H54 (cell line): Measurements from ENCODE around the gene KRTAP10-2.

ENCODE experiments used
- DNase-seq: peaks from one replicate; pipeline ENCODE4 v3.0.0; 2011; ENCODE audit warnings: low spot score, mixed read lengths; ENCODE audit not compliant: insufficient read length
- FAIRE-seq: peaks from 3 replicates; lab custom pipeline; 2011; peaks lifted over from hg19 to GRCh38; lab: Jason Lieb, UNC
- POLR2A ChIP-seq: IDR thresholded peaks from 2 replicates; pipeline ENCODE4 v1.6.1; 2011; ENCODE audit warnings: low read depth, mild to moderate bottlenecking, low read length

The KRTAP10-2 gene

DNA sequence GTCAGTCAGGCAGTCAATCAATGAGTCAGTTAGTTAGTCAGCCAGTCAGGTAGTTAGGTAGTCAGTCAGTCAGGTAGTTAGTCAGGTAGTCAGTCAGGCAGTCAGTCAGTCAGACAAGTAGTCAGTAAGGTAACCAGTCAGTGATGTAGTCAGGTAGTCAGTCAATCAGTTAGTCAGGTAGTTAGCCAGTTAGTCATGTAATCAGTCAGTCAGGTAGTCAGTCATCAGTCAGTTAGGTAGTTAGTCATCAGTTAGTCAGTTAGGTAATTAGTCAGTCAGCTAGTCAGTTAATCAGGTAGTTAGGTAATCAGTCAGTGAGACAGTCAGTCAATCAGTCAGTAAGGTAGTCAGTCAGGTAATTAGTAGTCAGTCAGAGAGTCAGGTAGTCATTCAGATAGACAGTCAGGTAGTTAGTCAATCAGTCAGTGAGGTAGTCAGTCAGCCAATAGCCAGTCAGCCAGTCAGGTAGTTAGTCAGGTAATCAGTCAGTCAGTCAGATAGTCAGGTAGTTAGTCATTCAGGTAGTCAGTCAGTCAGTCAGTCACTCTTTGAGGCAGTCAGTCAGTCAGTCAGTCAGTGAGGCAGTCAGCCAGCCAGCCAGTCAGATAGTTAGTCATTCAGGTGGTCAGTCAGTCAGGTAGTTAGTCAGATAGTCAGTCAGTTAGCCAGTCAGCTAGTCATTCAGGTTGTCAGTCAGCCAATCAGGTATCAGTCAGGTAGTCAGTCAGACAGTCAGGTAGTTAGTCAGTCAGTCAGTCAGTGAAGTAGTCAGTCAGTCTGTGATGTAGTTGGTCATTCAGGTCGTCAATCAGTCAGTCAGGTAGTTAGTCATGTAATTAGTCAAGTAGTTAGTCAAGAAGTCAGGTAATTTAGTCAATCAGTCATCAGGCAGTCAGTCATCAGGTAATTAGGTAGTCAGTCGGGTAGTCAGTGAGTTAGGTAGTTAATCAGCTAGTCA is 26.6 kb downstream of the KRTAP10-2 start:
- FAIRE-seq: no peak

DNA sequence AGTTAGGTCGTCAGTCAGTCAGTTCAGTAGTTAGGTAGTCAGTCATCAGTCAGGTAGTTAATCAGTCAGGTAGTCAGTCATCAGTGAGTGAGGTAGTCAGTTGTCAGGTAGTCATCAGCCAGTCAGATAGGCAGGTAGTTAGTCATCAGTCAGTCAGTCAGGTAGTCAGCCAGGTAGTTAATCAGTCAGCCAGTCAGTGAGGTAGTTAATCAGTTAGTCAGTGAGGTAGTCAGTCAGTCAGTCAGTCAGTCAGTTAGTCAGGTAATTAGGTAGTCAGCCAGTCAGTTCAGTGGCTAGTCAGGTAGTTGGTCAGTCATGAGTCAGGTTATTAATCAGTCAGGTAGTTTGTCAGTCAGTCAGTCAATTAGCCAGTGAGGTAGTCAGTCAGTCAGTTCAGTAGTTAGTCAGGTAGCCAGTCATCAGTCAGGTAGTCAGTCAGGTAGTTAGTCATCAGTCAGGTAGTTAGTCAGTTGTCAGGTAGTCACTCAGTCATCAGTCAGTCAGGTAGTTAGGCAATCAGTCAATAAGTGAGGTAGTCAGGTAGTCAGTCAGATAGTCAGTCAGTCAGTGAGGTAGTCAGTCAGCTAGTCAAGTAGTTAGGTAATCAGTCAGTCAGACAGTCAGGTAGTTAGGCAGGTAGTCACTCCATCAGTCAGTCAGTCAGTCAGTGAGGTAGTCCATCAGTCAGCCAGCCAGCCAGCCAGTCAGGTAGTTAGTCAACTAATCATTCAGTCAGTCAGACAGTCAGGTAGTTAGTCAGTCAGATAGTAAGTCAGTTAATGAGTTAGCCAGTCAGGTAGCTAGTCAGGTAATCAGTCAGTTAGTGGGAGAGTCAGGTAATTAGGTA is 27.5 kb downstream of the KRTAP10-2 start:
- no peak for TF ChIP-seq POLR2A
- no peak for FAIRE-seq
- DNase-seq: no peak

More for the DNA sequence above, 26.6 kb downstream of the KRTAP10-2 start:
- DNase-seq: no peak
- TF ChIP-seq POLR2A: no peak

DNA sequence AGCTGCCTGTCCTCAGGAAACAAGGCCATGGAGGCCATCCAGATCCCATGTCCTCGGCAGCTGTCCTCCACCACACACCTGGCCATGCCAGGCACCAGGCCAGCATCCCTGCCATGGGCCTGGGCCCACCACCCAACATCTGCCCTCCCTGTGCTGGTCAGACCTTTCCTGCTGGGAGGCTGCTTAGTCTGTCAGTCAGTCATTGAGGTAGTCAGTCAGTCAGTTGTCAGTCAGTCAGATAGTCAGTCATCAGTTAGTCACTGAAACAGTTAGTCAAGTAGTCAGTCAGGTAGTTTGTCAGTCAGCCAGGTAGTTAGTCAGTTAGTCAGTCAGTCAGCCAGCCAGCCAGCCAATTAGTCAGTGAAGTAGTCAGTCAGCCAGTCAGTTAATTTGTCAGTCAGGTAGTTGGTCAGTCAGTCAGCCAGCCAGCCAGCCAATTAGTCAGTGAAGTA is 28.5 kb downstream of the KRTAP10-2 start:
- no peak for TF ChIP-seq POLR2A
- DNase-seq: no peak
- no peak for FAIRE-seq

DNA sequence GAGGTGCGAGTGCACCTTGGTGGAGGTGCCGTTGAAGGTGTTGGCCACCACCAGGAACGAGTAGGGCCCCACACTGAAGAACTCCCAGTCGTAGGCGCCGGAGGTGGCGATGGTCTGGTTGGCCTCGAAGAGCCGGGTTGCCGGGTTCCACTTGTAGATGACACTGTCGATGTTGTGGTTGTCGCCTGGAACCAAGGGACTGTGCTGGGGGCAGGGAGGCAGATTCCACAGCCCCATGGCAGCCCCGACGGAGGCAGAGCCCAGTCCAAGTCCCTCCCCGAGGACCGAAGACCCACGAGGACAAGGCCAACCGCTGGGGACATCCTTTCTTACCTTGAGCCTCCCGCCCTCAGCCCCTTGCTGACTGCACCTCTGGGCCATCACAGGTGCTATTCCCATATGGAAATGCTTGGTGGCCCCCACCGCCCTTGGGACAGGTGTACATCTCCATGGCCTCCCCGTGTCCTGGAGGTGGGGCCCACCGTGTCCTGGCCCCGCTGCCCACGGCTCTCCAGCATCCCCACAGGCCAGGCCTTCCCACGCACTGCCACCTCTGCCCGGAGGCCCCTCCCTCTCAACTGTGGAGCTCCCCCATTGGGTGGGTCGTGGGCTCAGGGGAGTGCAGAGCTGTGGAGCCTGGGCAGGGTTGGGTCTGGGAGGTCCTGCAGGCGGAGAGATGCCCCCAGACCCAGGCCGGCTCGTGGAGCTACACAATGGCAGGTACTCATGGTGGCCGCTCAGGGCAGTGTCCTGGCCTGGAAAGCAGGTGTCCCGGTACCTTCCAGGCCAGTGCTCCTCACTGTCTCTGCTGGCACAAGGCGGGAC is 29.2 kb downstream of the KRTAP10-2 start:
- FAIRE-seq: no peak
- TF ChIP-seq POLR2A: no peak

DNA sequence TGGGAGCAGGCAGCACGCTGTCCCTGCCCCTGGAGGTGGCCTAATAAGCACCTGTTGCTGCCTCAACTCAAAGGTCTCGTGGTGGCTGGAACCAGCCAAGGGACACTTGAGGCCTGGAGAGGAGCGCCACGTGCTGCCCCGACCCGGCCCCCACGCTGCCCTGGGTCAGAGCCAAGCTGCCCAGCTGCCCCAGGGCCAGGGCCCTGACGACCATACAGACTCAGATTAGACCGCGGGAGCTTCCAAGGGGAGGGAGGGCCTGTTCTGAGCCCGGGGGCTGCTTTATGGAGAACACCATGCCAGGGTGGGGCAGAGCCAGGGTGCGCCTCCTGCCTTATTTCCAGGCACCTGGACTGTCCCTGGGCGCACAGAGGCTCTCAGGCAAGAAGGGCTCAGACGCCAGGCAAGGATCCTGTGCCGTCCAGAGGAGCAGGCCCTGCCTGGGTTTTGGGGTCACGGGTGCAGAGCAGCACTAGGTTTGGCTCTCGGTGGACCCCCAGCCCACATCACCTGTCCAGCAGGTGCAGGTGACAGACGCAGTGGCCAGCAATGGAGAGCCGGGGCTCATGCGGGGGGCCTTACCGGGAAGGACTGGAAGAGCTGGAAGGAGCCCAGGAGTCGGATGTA is 29.9 kb downstream of the KRTAP10-2 start:
- no peak for DNase-seq

More for the DNA sequence above, 29.2 kb downstream of the KRTAP10-2 start:
- DNase-seq: no peak

DNA sequence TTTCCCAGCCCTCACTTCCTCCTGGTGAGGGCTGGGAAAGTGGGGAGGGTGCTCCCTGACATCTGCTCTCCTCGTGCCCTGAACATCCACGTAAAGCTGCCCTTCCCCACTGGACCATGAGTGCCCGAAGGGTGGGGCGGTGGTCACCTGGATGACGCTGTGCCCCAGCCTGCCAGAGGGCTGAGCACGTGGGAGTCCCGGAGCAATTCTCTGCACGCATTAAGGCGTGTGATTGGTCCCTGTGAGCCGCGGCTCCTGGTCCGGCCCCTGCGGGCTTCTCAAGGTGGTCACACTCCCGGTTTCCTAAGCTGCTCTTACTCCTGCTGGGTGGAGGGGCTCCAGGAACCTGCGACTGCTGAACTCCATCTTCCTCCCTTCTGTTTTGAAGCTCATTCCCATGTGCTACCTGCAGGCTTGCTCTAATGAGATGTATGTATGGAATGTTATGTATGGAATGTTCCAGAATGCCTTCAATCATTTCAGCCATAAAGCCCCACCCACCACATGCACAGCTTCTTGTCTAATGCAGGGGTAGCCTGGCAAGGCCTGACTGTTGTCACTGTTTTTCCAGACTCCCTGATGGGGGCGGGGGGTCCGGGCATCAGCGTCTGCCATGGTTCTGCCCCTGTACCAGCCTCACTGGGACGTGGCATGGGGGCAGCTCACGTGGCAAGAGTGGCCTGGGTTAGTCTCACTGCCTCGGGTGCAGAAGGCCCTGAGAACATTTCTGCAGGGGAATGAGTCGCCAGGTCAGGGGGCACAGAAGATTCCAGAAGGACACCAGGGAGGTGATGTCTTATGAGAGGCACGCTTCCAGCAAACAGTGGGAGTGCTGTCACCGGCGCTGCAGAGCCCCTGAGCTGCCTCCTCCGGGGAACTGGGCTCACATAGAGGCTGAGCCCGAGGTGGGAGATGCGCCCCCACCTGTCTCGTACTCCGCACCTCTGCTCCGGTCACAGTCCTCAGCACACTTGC is 30.7 kb downstream of the KRTAP10-2 start:
- DNase-seq (no peak), FAIRE-seq (no peak)
- no peak for TF ChIP-seq POLR2A

More for the DNA sequence above, 29.9 kb downstream of the KRTAP10-2 start:
- no peak for FAIRE-seq
- TF ChIP-seq POLR2A: 0 out of 2 replicates have a peak, but pooled peaks have one; percentile 3

DNA sequence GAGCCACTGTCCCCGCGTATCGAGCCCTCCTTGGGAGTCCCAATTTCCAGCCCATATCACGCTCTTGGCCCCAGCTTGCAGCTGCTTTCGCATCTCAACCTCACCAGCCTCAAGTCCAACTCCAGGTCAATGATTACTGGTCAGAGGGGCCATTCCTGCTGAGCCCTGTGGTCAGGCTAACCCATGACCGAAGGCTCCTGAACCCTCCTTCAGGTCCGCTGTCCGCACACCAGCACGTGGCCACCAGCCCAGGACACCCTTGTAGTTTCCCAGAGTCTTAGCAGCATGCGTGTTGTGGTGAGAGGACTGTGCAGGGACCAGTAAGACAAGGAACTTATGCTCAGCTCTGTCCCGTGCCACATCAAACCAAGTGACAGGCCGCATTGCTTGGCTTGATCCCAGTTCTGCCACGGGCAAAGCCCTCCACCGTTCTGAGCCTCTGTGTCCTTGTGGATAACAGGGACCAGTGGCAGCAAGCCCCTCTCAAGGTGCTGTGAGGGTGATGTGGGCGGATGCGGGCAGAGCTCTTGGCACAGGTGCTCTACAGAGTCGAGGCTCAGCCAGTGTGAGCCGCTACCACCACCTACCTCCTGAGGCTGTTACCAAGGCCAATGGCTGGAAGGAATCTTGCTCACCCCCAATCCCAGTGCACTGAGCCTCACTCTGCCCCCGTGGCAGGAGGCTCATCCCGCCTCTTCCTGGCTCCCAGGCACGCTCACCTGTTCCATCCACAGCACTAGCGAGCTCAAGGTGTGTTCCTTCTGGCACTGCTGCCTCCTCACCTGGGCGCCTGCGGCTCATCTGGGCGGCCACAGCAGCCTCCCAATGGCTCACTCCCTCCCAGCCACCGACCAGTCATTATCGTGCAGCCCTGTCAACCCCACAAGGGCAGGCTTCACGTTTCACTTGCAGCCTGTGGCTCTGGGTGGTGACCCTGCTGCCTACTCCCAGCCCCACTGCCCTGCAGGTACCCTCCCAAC is 31.7 kb downstream of the KRTAP10-2 start:
- TF ChIP-seq POLR2A: no peak
- DNase-seq (no peak), FAIRE-seq (no peak)

DNA sequence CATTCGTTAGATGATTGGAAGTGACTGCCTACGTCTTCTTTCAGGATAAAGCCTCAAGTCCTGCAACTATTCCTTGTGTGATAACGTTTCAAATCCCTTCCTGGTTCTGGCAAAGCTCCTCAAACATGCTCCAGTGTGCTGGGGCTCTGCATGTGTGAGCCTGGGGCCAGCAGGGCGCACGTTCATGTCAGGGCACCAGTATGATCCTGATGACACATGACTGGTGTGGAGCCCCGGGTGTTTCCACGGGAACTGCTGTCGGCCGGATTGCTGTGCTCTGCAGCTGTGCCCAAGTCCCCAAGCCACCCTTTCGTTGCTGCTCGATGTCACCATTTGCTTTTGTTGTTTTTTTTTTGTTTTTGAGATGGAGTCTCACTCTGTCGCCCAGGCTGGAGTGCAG is 32.6 kb downstream of the KRTAP10-2 start:
- no peak for DNase-seq
- FAIRE-seq: no peak
- TF ChIP-seq POLR2A: no peak

DNA sequence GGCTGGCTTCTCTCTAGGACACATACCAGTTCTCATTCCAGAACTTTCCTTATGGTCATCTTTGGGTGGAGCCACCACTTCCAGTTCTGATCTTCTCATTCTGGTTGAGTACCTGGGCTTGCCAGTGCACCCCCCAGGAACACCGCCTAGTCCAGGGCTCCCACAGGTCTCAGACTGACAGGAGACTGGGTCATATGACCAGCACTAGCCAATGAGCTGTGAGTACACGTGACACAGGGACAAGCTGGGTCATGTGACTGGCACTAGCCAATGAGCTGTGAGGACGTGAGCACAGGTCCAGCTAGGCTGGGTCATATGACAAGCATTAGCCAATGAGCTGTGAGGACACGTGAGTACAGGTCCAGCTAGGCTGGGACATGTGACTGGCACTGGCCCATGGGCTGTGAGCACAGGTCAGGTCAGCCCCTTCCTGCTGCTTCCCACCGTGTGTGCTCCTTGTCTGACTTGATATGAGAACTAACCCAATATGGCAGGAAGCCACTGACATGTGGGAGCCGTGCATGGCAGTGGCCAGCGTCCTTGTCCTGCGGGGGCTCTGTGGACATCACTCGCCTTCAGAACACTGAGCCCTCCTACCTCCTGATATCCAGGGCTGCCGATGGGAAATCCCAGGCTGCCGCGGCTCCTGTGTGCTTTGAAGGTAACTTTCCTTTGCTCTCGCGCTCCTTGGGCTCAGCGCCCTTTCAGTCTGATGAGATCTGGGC is 34.0 kb downstream of the KRTAP10-2 start:
- FAIRE-seq (no peak), DNase-seq (peak; percentile 89)
- peak; percentile 36; the same call in 1 of the 2 replicates for TF ChIP-seq POLR2A

DNA sequence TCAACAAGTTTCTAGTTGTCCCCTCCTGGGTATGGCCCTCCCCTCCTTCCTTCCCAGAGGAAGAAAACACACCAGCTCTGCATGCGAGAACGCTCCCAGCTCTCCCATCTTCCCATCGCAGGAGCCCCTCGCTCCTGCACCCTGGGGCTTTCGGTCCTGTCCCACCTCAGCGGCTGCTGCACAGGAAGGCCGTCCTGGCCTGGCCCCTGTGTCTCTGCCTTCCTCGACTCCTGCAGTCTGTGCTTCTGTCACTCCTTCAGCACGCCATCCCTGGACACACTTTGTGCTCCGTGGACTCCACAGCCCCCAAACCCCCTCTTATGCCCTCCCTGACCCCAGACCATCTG is 34.5 kb downstream of the KRTAP10-2 start:
- no peak for FAIRE-seq
- DNase-seq: no peak
- TF ChIP-seq POLR2A: no peak
